Panc1 (cell line): ENCODE measurements around the gene ZSCAN12.

Source experiments
- POLR2AphosphoS5 ChIP-seq: IDR thresholded peaks from 2 replicates; pipeline ENCODE4 v1.6.1; 2012; ENCODE audit warnings: mild to moderate bottlenecking, low read depth, low read length, moderate library complexity
- SIN3A ChIP-seq: IDR thresholded peaks from 2 replicates; pipeline ENCODE4 v1.6.1; 2012; ENCODE audit warnings: low read depth, mild to moderate bottlenecking, low read length, moderate library complexity, borderline replicate concordance; ENCODE audit not compliant: insufficient read depth
- TCF7L2 ChIP-seq: IDR thresholded peaks from 2 replicates; pipeline ENCODE4 v1.6.1; 2011; ENCODE audit warnings: mild to moderate bottlenecking, low read depth, low read length, inconsistent platforms
- TF ChIP-seq, protein P1 (sequence below): fragments of 450-650 bp; IDR thresholded peaks from 2 replicates; pipeline ENCODE4 v1.5.1; 2017; ENCODE audit warnings: mild to moderate bottlenecking
- TF ChIP-seq, protein P2 (sequence below), 2 experiments: IDR thresholded peaks; 2 replicates each; pipeline ENCODE4 v1.6.1; 2011 to 2012; ENCODE audit warnings: low read depth in 2 of 2, control low read depth in 1 of 2, low read length in 1 of 2, mild to moderate bottlenecking in 1 of 2, moderate library complexity in 1 of 2; ENCODE audit not compliant: insufficient read depth in 1 of 2

DNA sequence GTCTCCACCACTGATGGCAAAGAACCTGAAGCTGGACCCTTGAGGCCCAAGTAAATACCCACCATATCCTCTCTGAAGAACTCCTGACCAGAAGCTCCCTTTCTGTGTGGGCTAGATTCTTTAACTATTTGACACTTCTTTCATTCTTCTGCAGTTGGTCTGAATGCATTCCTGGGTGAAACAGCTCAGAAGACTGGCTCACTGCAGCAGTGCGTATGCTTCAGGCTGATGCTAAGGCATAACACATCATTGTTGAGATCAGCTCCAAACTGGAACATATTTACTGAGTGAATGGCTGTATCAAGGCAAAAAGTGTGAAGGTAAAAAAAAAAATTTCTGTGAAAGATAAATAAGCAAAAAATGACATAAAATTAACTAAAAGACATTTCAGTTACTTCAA lies 24.0 kb upstream of the ZSCAN12 start:
- TF ChIP-seq, protein P1, sequence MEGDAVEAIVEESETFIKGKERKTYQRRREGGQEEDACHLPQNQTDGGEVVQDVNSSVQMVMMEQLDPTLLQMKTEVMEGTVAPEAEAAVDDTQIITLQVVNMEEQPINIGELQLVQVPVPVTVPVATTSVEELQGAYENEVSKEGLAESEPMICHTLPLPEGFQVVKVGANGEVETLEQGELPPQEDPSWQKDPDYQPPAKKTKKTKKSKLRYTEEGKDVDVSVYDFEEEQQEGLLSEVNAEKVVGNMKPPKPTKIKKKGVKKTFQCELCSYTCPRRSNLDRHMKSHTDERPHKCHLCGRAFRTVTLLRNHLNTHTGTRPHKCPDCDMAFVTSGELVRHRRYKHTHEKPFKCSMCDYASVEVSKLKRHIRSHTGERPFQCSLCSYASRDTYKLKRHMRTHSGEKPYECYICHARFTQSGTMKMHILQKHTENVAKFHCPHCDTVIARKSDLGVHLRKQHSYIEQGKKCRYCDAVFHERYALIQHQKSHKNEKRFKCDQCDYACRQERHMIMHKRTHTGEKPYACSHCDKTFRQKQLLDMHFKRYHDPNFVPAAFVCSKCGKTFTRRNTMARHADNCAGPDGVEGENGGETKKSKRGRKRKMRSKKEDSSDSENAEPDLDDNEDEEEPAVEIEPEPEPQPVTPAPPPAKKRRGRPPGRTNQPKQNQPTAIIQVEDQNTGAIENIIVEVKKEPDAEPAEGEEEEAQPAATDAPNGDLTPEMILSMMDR, result no peak
- no peak for TF ChIP-seq POLR2AphosphoS5
- TF ChIP-seq, protein P2, sequence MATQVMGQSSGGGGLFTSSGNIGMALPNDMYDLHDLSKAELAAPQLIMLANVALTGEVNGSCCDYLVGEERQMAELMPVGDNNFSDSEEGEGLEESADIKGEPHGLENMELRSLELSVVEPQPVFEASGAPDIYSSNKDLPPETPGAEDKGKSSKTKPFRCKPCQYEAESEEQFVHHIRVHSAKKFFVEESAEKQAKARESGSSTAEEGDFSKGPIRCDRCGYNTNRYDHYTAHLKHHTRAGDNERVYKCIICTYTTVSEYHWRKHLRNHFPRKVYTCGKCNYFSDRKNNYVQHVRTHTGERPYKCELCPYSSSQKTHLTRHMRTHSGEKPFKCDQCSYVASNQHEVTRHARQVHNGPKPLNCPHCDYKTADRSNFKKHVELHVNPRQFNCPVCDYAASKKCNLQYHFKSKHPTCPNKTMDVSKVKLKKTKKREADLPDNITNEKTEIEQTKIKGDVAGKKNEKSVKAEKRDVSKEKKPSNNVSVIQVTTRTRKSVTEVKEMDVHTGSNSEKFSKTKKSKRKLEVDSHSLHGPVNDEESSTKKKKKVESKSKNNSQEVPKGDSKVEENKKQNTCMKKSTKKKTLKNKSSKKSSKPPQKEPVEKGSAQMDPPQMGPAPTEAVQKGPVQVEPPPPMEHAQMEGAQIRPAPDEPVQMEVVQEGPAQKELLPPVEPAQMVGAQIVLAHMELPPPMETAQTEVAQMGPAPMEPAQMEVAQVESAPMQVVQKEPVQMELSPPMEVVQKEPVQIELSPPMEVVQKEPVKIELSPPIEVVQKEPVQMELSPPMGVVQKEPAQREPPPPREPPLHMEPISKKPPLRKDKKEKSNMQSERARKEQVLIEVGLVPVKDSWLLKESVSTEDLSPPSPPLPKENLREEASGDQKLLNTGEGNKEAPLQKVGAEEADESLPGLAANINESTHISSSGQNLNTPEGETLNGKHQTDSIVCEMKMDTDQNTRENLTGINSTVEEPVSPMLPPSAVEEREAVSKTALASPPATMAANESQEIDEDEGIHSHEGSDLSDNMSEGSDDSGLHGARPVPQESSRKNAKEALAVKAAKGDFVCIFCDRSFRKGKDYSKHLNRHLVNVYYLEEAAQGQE (IDR thresholded peaks at IDR 0.05; ENCODE audit: insufficient read depth in 1 of 2, low read depth in 2 of 2, low read length in 1 of 2), result no peak
- no peak for TF ChIP-seq TCF7L2
- no peak for TF ChIP-seq SIN3A
